WI38 (cell line): ENCODE results near the gene NINL.

ENCODE experiments used
- H3K4me3 ChIP-seq: 2 replicates; pipeline ENCODE4 v1.5.1; 2011; ENCODE audit warnings: low read depth, mild to moderate bottlenecking, control low read depth, low read length
- CTCF ChIP-seq: IDR thresholded peaks from 2 replicates; pipeline ENCODE4 v1.5.1; 2012; ENCODE audit warnings: low read depth, mild to moderate bottlenecking, control low read depth, low read length

Gene NINL

GRCh38 chr20:25453035-25453810 is 132.1 kb downstream of the NINL start:
- no peak for TF ChIP-seq CTCF
- H3K4me3 ChIP-seq: no peak overlapping the region

- TF ChIP-seq CTCF: no peak
- no peak overlapping the region for H3K4me3 ChIP-seq
Observed at GRCh38 chr20:25452333-25452732, 133.0 kb downstream of the NINL start.

- no peak overlapping the region for H3K4me3 ChIP-seq
- no peak for TF ChIP-seq CTCF
Observed at GRCh38 chr20:25447671-25448070, 137.7 kb downstream of the NINL start.

GRCh38 chr20:25444556-25444955 is 140.8 kb downstream of the NINL start:
- TF ChIP-seq CTCF: no peak
- no peak overlapping the region for H3K4me3 ChIP-seq

GRCh38 chr20:25439328-25439727 is 146.0 kb downstream of the NINL start:
- no peak for TF ChIP-seq CTCF
- no peak overlapping the region for H3K4me3 ChIP-seq

- TF ChIP-seq CTCF: no peak
- no peak overlapping the region for H3K4me3 ChIP-seq
Observed at GRCh38 chr20:25437153-25437581, 148.2 kb downstream of the NINL start.

- H3K4me3 ChIP-seq: no peak overlapping the region
- no peak for TF ChIP-seq CTCF
Observed at GRCh38 chr20:25424536-25424935, 160.8 kb downstream of the NINL start.
